ENCODE data around the gene RNASEL. TPM values are rescaled to one million over a fixed set of nuclear protein-coding genes. Genes with fewer than 3 reads are reported as not detected.

Gene RNASEL
- total and polyA plus RNA-seq, 2 of the 4 experiments (the other 2 are of a cell fraction), result 2.5 to 6.5 TPM

GRCh38 chr1:182608845-182609610 is 20.0 kb upstream of the RNASEL start:
- Histone ChIP-seq H2AK5ac (ENCODE audit: low read depth, low read length) (no peak overlapping the region), H2BK5ac (ENCODE audit: low read depth, low read length, poor library complexity, severe bottlenecking) (no peak overlapping the region), H2BK20ac (ENCODE audit: low read depth, low read length) (peak overlapping the region; percentile 34; the same call in 1 of the 2 replicates), H4K20me1 (ENCODE audit: insufficient read depth, low read length) (no peaks in the 10 kb centered on the region), H3K18ac (ENCODE audit: low read depth, low read length) (no peak overlapping the region; the same call in 1 of the 2 replicates), H2AFZ (replicated peaks; ENCODE audit: low read length, poor library complexity) (peak overlapping the region; percentile 45), H3K23ac (ENCODE audit: low read depth, low read length) (no peak overlapping the region), H2BK15ac (ENCODE audit: low read depth, low read length) (no peak overlapping the region; the same call in 2 of the 3 replicates), H3K9ac (ENCODE audit: low read depth, low read length) (no peak overlapping the region), H3K4ac (ENCODE audit: low read depth, low read length) (0 out of 2 replicates have a peak overlapping the region, but pooled peaks have one; percentile 6), H3K4me3 (ENCODE audit: insufficient read depth, low read depth, low read length) (no peak overlapping the region), H3K9me1 (ENCODE audit: insufficient read depth, low read length) (no peaks in the 10 kb centered on the region; the same call in 1 of the 2 replicates), H3K36me3 (ENCODE audit: control insufficient read depth, insufficient read depth, low read length) (no peaks in the 10 kb centered on the region), H3K79me1 (ENCODE audit: low read depth in 1 of 2, low read length in 2 of 2) (no peaks in the 10 kb centered on the region), H2AK9ac (replicated peaks; ENCODE audit: low read depth, low read length, poor library complexity) (no peak overlapping the region), H3K9me3 (ENCODE audit: control insufficient read depth, insufficient read depth, low read length) (no peaks in the 10 kb centered on the region), H3K4me2 (ENCODE audit: low read depth, low read length) (no peak overlapping the region), H4K5ac (ENCODE audit: low read depth, low read length) (peak overlapping the region; percentile 82; the same call in 1 of the 2 replicates), H2BK120ac (ENCODE audit: low read depth, low read length) (0 out of 2 replicates have a peak overlapping the region, but pooled peaks have one; percentile 4), H3K27ac (ENCODE audit: insufficient read depth, low read length) (no peak overlapping the region), H3K4me1 (ENCODE audit: control insufficient read depth, insufficient read depth, low read length) (peaks cover under 1% of the 10 kb centered on the region; the same call in 1 of the 2 replicates), H4K91ac (ENCODE audit: insufficient read depth, low read depth, low read length) (peak overlapping the region; percentile 42; the same call in 1 of the 2 replicates), H4K8ac (ENCODE audit: low read depth in 2 of 2, low read length in 2 of 2) (peak overlapping the region; percentile 40 to 64; a peak in 3 of 4 replicates), H3K56ac (ENCODE audit: extremely low read depth, insufficient read depth, low read length) (no peak overlapping the region), H3K27me3 (ENCODE audit: control insufficient read depth, insufficient read depth, low read length) (peaks cover 3% of the 10 kb centered on the region; the same call in 1 of the 2 replicates), H3K14ac (replicated peaks; ENCODE audit: low read depth, low read length) (no peak overlapping the region)
- dilution Hi-C loops (cut with HindIII; ENCODE audit: low sequenced_read_pairs, unreplicated experiment) (no loop called here), in situ Hi-C loops (cut with MboI; ENCODE audit: low sequenced_read_pairs) (no loop called here), intact Hi-C loops (cut with micrococcal nuclease) (no loop called here)
- WGBS, 2 experiments (ENCODE audit: extremely low coverage in 2 of 2, insufficient read length in 1 of 2), result 74% methylated on average over 6 of the region's 9 CpGs; no CpG with 5 or more reads in 1 of the 2 experiments
- no TSS peak for BruUV-seq (replicated peaks)
- DNase-seq (peak; percentile 61), ATAC-seq (ENCODE audit: low read depth) (no peak)
- ChIA-PET CTCF (interaction anchor here (1.3 kb wide), 1 partner anchor 173 kb away, joined by 3 read pairs; no protein-coding TSS in a partner anchor), POLR2A (ENCODE audit: unreplicated experiment) (interaction anchor here (0.6 kb wide), 1 partner anchor 13 kb away, joined by 3 read pairs; no protein-coding TSS in a partner anchor)
- TF ChIP-seq NFE2L2 (IDR thresholded peaks at IDR 0.05; ENCODE audit: low read depth, low read length) (no peak), CTCF (conservative IDR thresholded peaks at IDR 0.05; ENCODE audit: low read depth, low read length) (no peak), SMC3 (IDR thresholded peaks at IDR 0.05; ENCODE audit: low read depth, low read length) (no peak), CHD1 (IDR thresholded peaks at IDR 0.05; ENCODE audit: low read depth, low read length) (no peak), RFX5 (IDR thresholded peaks at IDR 0.05; ENCODE audit: low read depth, low read length) (no peak), POLR2A (IDR thresholded peaks at IDR 0.05; ENCODE audit: low read depth, low read length) (no peak), RCOR1 (IDR thresholded peaks at IDR 0.05; ENCODE audit: insufficient replicate concordance, low read length) (no peak), RAD21 (IDR thresholded peaks at IDR 0.05; ENCODE audit: low read length) (no peak), BHLHE40 (IDR thresholded peaks at IDR 0.05; ENCODE audit: low read depth, low read length) (no peak), MAZ (IDR thresholded peaks at IDR 0.05; ENCODE audit: borderline replicate concordance, low read depth, low read length) (no peak), FOS (IDR thresholded peaks at IDR 0.05; ENCODE audit: low read depth, low read length) (no peak), MAFK (IDR thresholded peaks at IDR 0.05; ENCODE audit: low read depth, low read length) (no peak), ELK1 (IDR thresholded peaks at IDR 0.05; ENCODE audit: borderline replicate concordance, low read depth, low read length) (no peak)
- TF ChIP-seq, protein P1, sequence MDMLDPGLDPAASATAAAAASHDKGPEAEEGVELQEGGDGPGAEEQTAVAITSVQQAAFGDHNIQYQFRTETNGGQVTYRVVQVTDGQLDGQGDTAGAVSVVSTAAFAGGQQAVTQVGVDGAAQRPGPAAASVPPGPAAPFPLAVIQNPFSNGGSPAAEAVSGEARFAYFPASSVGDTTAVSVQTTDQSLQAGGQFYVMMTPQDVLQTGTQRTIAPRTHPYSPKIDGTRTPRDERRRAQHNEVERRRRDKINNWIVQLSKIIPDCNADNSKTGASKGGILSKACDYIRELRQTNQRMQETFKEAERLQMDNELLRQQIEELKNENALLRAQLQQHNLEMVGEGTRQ (IDR thresholded peaks at IDR 0.05; ENCODE audit: low read depth, low read length), result no peak
